ENCODE results near the gene RBMS3.
"Not testable (repeated sequence)": the region's sequence is repeated elsewhere in the genome, so short reads cannot be mapped to it uniquely, and the experiment has no call there.

Gene RBMS3

DNA sequence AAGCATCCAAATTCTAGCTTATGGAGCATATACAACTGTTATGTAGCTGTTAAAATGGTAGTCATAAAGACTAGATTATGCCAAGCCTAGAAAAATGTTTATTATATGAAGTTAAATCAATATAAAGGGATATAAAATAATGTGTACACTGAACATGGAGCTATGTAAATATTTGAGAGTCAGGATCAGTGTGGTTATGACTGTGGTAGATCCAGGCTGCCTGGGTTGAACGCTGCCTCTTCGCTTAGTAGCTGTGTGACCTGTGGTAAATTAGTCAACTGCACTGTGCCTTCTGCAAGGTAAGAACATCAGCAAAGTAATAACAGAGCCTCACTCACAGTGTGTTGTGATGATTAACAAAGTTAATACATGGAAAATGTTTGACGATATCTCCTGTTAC lies 212.2 kb downstream of the RBMS3 start:
- no peak for DNase-seq

DNA sequence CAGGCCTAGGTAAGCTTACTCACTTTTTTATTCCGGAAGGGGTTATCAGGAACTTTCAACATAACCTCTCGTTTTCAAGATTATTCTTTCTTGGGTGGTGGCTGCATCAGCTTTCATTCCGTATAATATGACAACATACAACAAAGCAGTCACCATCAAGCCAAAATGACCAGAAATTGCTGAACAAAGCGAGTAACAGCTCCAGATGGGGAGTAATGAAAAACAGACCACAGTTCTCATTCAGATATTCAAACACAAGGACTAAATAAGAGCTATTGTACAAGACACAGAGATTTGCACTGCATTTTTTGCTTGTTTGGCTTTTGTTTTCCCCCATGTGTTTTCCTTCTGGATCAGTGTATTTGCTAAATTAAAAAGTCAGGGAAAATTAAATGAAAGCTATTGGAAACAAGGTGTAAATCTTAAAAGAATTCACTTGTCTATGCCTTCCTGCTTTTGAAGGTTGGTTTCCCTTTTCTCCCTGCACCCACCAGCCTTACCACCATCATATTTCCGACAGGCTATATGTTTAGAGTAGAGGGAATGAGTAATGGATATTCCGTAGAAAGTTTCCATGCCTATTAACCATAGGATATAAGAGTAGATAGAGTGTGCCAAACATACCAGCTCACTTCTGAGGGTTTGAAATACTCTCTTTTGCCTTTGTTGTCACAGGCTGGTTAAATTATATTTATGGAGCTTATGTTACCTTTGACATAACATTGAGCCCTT lies 213.6 kb downstream of the RBMS3 start:
- DNase-seq, result no peak

DNA sequence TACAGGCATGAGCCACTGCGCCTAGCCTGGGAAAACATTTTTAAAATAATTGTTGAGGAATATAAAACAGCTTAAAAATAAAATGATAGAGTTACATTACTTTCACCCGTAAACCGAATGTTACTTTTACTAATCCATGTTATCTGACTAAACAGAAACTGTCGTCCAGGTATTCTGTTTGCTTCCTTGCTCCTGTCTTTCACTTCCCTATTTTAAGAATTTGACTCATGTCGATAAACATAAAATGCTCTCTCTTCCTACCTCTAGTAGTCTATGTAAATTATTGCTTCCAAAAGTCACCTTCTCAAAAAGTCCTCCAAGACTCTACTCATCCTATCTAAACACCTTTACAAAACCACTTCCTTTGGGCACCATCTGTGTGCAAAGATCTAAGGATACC lies 216.4 kb downstream of the RBMS3 start:
- no peak for DNase-seq

DNA sequence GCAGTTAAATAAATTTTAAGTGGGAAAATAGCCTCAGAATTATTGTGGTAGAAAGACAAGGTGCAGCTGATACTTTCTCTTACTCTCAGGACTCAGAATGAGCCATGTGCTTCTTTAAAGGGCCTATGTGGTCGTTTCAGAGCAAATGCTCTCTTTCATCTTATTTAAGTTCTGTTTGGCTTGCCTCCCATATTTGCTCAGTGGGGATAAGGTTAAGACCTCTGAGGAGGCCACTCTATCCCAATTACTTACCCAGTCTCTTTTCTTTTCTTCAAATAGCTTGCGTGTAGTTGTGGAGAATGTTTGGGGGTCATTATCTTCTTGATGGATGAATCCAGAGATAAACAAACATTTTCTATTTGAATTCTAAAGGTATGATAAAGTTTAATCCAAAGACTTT lies 221.9 kb downstream of the RBMS3 start:
- no peak for DNase-seq

DNA sequence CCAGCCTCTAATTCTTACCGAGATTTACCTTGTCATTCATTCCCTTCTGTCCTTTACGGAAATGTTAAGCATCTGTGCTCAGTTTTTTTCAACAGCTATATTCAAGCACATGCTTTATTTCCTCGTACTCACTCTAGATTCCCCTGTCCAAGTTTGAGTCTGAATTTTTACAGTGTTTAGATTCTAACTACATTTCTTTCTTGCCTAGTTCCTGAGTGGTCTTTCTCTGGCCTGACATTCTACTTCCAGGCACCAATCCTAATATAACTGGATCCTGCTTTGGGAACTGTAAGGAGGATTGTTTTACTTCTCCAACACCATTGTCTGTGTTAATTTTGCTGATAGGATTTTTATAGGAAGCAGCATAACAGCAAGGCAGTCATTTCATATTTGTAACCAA lies 222.4 kb downstream of the RBMS3 start:
- DNase-seq, result no peak

- no peak for DNase-seq
These were observed 223.1 kb downstream of the RBMS3 start for GRCh38 chr3:29503958-29504357.

DNA sequence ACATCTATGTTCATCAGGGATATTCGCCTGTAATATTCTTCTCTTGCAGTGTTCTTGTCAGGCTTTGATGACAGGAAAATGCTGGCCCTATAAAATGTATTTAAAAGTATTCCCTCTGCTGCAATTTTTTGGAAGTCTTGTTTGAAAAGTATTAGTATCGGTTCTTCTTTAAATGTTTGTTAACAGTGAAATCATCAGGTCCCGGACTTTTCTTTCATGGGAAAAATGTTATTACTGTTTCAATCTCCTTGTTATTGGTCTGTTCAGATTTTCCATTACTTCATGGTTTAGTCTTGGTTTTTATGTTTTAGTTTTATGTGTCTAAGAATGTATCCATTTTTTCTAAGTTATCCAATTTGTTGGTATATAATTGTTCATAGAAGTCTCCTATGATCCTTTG lies 225.6 kb downstream of the RBMS3 start:
- DNase-seq, result no peak

DNA sequence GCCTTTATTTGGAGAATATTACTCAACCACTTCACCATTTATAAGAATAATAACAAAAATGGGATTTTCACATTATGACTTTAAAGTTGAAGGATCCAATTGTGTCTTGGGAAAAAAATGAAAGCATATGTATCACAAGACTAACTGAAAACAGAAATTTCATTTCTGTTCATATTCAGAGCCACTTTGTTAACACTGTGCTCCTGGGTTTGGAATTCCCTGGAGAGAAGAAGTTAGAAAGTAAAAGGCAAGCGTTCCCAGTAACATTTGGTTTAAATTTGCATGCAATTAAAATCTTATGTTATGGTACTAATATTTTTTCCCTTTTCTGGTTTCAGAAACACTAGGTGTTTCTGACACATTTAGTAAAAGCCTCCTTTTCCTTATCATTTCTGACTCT lies 230.8 kb downstream of the RBMS3 start:
- DNase-seq, result no peak

- no peak for DNase-seq
These were observed 231.8 kb downstream of the RBMS3 start for GRCh38 chr3:29512641-29513040.

- DNase-seq, result no peak
These were observed 232.4 kb downstream of the RBMS3 start for GRCh38 chr3:29513236-29513635.

DNA sequence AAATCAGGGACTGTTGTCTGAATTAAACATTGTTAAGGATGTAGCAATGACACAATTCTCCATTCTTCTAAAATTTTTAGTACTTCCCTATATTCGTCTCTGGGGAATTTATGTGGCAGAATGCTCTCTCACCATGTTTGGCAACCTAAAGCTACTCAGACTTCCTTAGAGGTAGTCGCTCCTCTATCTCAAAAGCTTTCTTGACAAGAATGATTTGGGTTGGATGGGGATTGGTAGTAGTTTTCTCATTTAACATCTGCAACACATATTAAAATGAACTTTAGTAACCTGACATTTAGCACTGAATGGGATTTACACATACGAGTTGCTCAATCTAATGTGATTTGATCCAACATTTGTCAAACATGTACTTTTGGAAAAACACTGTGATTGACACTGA lies 233.3 kb downstream of the RBMS3 start:
- DNase-seq, result no peak

- DNase-seq, result no peak
These were observed 234.0 kb downstream of the RBMS3 start for GRCh38 chr3:29514912-29515311.

GRCh38 chr3:29515451-29515850 lies 234.6 kb downstream of the RBMS3 start:
- no peak for DNase-seq

- DNase-seq, result no peak
These were observed 235.3 kb downstream of the RBMS3 start for GRCh38 chr3:29516164-29516563.

DNA sequence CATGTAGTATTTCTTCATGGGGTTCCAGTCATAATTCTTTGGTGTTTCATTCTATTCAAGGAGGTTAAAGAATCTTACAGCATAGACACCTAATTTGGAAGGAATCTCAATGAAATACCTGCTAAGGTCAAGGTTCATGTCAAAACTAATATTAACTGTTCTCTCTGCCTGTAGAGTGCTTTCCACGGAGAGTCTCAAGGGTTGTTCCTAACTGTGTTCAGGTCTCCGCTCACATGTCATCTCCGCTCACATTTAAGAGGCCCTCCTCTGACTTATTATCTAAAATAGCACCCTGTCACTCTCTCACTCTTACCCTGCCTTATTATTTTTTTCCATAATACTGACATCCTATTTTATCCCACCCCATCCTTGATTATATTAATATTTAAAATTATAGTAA lies 239.9 kb downstream of the RBMS3 start:
- no peak for DNase-seq

GRCh38 chr3:29521293-29521692 lies 240.4 kb downstream of the RBMS3 start:
- DNase-seq, result no peak

GRCh38 chr3:29521751-29522150 lies 240.9 kb downstream of the RBMS3 start:
- DNase-seq, result no peak

DNA sequence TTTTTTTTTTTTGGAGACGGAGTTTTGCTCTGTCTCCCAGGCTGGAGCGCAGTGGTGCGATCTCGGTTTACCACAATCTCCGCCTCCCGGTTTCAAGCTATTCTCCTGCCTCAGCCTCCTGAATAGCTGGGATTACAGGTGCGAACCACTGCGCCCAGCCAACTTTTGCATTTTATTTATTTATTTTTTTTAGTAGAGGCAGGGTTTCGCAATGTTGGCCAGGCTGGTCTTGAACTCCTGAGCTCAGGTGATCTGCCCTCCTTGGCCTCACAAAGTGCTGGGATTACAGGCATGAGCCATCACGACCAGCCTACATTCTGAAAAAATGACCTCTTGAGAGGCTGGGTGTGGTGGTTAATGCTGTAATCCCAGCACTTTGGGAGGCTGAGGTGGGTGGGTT lies 243.6 kb downstream of the RBMS3 start:
- not testable (repeated sequence) for DNase-seq

- DNase-seq, result no peak
These were observed 244.5 kb downstream of the RBMS3 start for GRCh38 chr3:29525254-29525881.

- DNase-seq, result no peak
These were observed 246.4 kb downstream of the RBMS3 start for GRCh38 chr3:29527246-29527645.

GRCh38 chr3:29531644-29532043 lies 250.8 kb downstream of the RBMS3 start:
- DNase-seq, result no peak

DNA sequence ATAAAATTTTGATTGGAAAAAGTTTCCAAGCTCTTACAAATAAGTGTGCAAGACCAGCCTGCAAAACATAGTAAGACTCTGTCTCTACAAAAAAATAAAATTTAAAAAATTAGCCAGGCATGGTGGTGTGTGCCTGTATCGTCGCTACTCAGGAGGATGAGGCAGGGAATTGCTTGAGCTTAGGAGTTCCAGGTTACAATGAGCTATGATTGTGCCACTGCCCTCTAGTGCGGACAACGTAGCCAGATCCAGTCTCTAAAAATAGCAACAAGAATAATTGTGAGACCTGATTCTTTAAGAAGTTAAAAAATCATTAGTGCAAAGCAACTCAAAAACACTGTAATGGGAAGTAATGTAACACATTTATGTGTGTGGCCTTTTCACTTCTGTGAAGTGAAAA lies 251.6 kb downstream of the RBMS3 start:
- no peak for DNase-seq

- DNase-seq, result no peak
These were observed 253.1 kb downstream of the RBMS3 start for GRCh38 chr3:29534006-29534405.

DNA sequence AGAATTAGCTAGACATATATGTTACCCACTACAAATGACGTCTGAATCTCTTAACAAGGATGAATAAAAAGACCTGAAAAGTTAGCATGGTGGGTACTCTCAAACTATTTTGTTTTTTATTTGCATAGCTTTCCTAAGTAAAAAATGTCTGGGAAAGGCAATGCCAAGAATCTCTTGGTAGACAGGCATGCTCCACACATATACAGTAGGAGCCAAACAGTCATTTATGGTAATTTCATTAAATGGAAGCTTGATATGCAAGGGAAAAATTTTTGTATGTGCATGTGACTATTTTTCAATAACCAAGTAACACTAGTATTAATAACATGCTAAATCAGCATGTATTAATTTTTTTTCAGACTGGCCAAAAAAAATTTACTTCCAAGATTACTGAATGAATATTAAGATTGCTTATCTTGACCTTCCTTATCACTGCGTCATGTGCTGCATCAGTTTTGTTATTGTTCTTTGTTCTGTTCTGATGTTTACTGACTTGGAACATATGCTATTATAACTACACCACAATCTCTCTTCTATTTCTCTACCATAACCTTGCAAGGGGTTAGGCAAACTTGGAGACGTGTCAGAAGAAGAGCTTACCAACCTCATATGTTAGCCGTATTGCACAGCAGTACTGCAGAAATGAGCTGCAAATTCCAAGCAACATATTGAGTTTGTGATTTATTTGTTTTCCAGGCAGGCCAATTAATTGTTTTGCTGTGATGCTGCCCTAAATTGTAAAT lies 255.3 kb downstream of the RBMS3 start:
- no peak for DNase-seq

Measured in CD4-positive, alpha-beta T cell treated with Interleukin-4 for 1 hour (primary cell).